Islet precursor cell (in vitro differentiated cells): Measurements from ENCODE around the gene CX3CL1.

Experiments
- DNase-seq: peaks from one replicate; pipeline ENCODE4 v3.0.0-alpha.2; 2018

CX3CL1 gene

GRCh38 chr16:57372372-57373116 is at the start of gene CX3CL1:
Gene CX3CL1 (plus strand): TSS chr16:57372490. CDS start chr16:57372569, 79 bp downstream.
- peak; percentile 96 for DNase-seq

- DNase-seq = no peak
These were observed 47.5 kb upstream of the CX3CL1 start for GRCh38 chr16:57324749-57325148.

- DNase-seq = no peak
These were observed 46.8 kb upstream of the CX3CL1 start for GRCh38 chr16:57325458-57325857.

- no peak for DNase-seq
These were observed 42.5 kb upstream of the CX3CL1 start for GRCh38 chr16:57329718-57330327.

- DNase-seq = no peak
These were observed 40.9 kb upstream of the CX3CL1 start for GRCh38 chr16:57331355-57331754.

GRCh38 chr16:57333402-57333801 is 38.9 kb upstream of the CX3CL1 start:
- no peak for DNase-seq

- no peak for DNase-seq
These were observed 36.9 kb upstream of the CX3CL1 start for GRCh38 chr16:57335366-57335765.

- peak; percentile 45 for DNase-seq
These were observed 31.2 kb upstream of the CX3CL1 start for GRCh38 chr16:57341062-57341440.

GRCh38 chr16:57341441-57342303 is 30.6 kb upstream of the CX3CL1 start:
- peak; percentile 70 for DNase-seq

GRCh38 chr16:57342606-57343005 is 29.7 kb upstream of the CX3CL1 start:
- DNase-seq = peak; percentile 12

GRCh38 chr16:57343221-57343620 is 29.1 kb upstream of the CX3CL1 start:
- DNase-seq = peak; percentile 18

- DNase-seq = peak; percentile 33
These were observed 28.2 kb upstream of the CX3CL1 start for GRCh38 chr16:57344094-57344493.

- DNase-seq = no peak
These were observed 27.3 kb upstream of the CX3CL1 start for GRCh38 chr16:57345021-57345420.

GRCh38 chr16:57345666-57346204 is 26.6 kb upstream of the CX3CL1 start:
- DNase-seq = no peak

- no peak for DNase-seq
These were observed 24.4 kb upstream of the CX3CL1 start for GRCh38 chr16:57347858-57348257.

GRCh38 chr16:57348327-57348726 is 24.0 kb upstream of the CX3CL1 start:
- no peak for DNase-seq

- DNase-seq = no peak
These were observed 22.9 kb upstream of the CX3CL1 start for GRCh38 chr16:57349212-57350031.

- peak; percentile 17 for DNase-seq
These were observed 19.6 kb upstream of the CX3CL1 start for GRCh38 chr16:57352636-57353047.

- peak; percentile 17 for DNase-seq
These were observed 18.0 kb upstream of the CX3CL1 start for GRCh38 chr16:57354311-57354710.

- DNase-seq = peak; percentile 11
These were observed 16.3 kb upstream of the CX3CL1 start for GRCh38 chr16:57355898-57356414.

GRCh38 chr16:57356547-57356946 is 15.7 kb upstream of the CX3CL1 start:
- no peak for DNase-seq
